DND-41 (cell line): Measurements from ENCODE around the gene SLC36A3.

ENCODE experiments used
- CTCF ChIP-seq: IDR thresholded peaks from 2 replicates; pipeline ENCODE4 v1.5.1; 2012; ENCODE audit warnings: borderline replicate concordance, low read length, moderate library complexity, mild to moderate bottlenecking; ENCODE audit not compliant: poor library complexity, severe bottlenecking; ENCODE audit errors: extremely low read depth
- EZH2 ChIP-seq: IDR thresholded peaks from 3 replicates; pipeline ENCODE4 v1.6.1; 2012; ENCODE audit warnings: borderline replicate concordance, low read depth, mild to moderate bottlenecking, moderate library complexity, low read length, inconsistent platforms; ENCODE audit not compliant: severe bottlenecking

GRCh38 chr5:151251001-151251551, 52.5 kb downstream of the SLC36A3 start:
- TF ChIP-seq CTCF (no peak), EZH2 (no peak)
